ENCODE measurements around the gene TMEM209. TPM values are rescaled to one million over a fixed set of nuclear protein-coding genes. Genes with fewer than 3 reads are reported as not detected.
"Not testable (repeated sequence)": the region's sequence is repeated elsewhere in the genome, so short reads cannot be mapped to it uniquely, and the experiment has no call there.

Gene TMEM209
- total RNA-seq, 1 donor from 2014 or later, result 22.1 TPM

- H3K27me3 ChIP-seq (ENCODE audit: control insufficient read depth, insufficient read depth, low read length), result no peaks in the 10 kb centered on the region
- no peak for TF ChIP-seq CTCF (IDR thresholded peaks at IDR 0.05; ENCODE audit: insufficient read depth, low read length, poor library complexity, severe bottlenecking)
- peaks cover 5% of the 10 kb centered on the region for H3K36me3 ChIP-seq (ENCODE audit: control insufficient read depth, insufficient read depth, low read length)
- DNase-seq (ENCODE audit: low read depth), result no peak
- H3K4me3 ChIP-seq (ENCODE audit: low read depth, low read length), result no peak overlapping the region
These were observed 73.0 kb downstream of the TMEM209 start for GRCh38 chr7:130131964-130132875.

- no peak for TF ChIP-seq CTCF (IDR thresholded peaks at IDR 0.05; ENCODE audit: insufficient read depth, low read length, poor library complexity, severe bottlenecking)
- DNase-seq (ENCODE audit: low read depth), result no peak
- no peaks in the 10 kb centered on the region for H3K27me3 ChIP-seq (ENCODE audit: control insufficient read depth, insufficient read depth, low read length)
- no peak overlapping the region for H3K4me3 ChIP-seq (ENCODE audit: low read depth, low read length)
- H3K36me3 ChIP-seq (ENCODE audit: control insufficient read depth, insufficient read depth, low read length), result peaks cover 5% of the 10 kb centered on the region
These were observed 73.9 kb downstream of the TMEM209 start for GRCh38 chr7:130131191-130131834.

- no peak for TF ChIP-seq CTCF (IDR thresholded peaks at IDR 0.05; ENCODE audit: insufficient read depth, low read length, poor library complexity, severe bottlenecking)
- H3K27me3 ChIP-seq (ENCODE audit: control insufficient read depth, insufficient read depth, low read length), result no peaks in the 10 kb centered on the region
- H3K36me3 ChIP-seq (ENCODE audit: control insufficient read depth, insufficient read depth, low read length), result peaks cover 3% of the 10 kb centered on the region
- no peak for DNase-seq (ENCODE audit: low read depth)
- no peak overlapping the region for H3K4me3 ChIP-seq (ENCODE audit: low read depth, low read length)
These were observed 76.2 kb downstream of the TMEM209 start for GRCh38 chr7:130129011-130129411.

GRCh38 chr7:130127821-130128317 lies 77.3 kb downstream of the TMEM209 start:
- no peak for TF ChIP-seq CTCF (IDR thresholded peaks at IDR 0.05; ENCODE audit: insufficient read depth, low read length, poor library complexity, severe bottlenecking)
- H3K4me3 ChIP-seq (ENCODE audit: low read depth, low read length), result no peak overlapping the region
- no peak for DNase-seq (ENCODE audit: low read depth)
- H3K27me3 ChIP-seq (ENCODE audit: control insufficient read depth, insufficient read depth, low read length), result no peaks in the 10 kb centered on the region
- peaks cover 3% of the 10 kb centered on the region for H3K36me3 ChIP-seq (ENCODE audit: control insufficient read depth, insufficient read depth, low read length)

GRCh38 chr7:130127404-130127803 lies 77.8 kb downstream of the TMEM209 start:
- H3K27me3 ChIP-seq (ENCODE audit: control insufficient read depth, insufficient read depth, low read length), result no peaks in the 10 kb centered on the region
- no peak for TF ChIP-seq CTCF (IDR thresholded peaks at IDR 0.05; ENCODE audit: insufficient read depth, low read length, poor library complexity, severe bottlenecking)
- no peak overlapping the region for H3K4me3 ChIP-seq (ENCODE audit: low read depth, low read length)
- DNase-seq (ENCODE audit: low read depth), result no peak
- H3K36me3 ChIP-seq (ENCODE audit: control insufficient read depth, insufficient read depth, low read length), result peaks cover 3% of the 10 kb centered on the region

GRCh38 chr7:130126840-130127239 lies 78.4 kb downstream of the TMEM209 start:
- H3K4me3 ChIP-seq (ENCODE audit: low read depth, low read length); DNase-seq (ENCODE audit: low read depth); H3K36me3 ChIP-seq (ENCODE audit: control insufficient read depth, insufficient read depth, low read length); H3K27me3 ChIP-seq (ENCODE audit: control insufficient read depth, insufficient read depth, low read length): not testable (repeated sequence)

Data from kidney epithelial cell (primary cell).